ENCODE results near the gene ISCU.

DNA sequence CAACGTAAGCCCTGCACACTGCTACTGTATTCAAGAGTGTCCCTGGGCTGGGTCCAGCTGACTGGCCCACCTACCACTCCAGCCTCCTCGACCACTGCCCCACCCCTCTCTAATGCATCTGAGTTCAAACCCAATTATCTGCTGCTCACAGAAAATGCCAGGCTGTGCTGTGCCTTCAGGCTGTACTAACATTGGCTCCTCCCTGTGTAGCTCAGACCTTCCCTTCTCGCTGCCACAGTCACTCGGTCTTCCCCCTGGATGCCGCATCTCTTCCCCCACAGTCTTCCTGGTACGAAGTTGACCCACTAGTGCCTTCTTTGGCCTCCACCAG, 35.3 kb upstream of the ISCU start:
- no peak for TF ChIP-seq ZNF274 (IDR thresholded peaks at IDR 0.05; ENCODE audit: low read depth, low read length)
- TF ChIP-seq YY1 (IDR thresholded peaks at IDR 0.05; ENCODE audit: insufficient read depth, insufficient read length): no peak
- no peak for TF ChIP-seq SUZ12 (IDR thresholded peaks at IDR 0.05; ENCODE audit: extremely low read depth, insufficient read depth, insufficient read length)

All from NT2/D1 (cell line).